Measurements from ENCODE around the gene BSN. TPM values are rescaled to one million over a fixed set of nuclear protein-coding genes. Genes with fewer than 3 reads are reported as not detected.

Gene BSN
- total and polyA plus RNA-seq, 5 experiments from 2014 or later = 0.19 to 0.23 (median 0.22) TPM; not detected in 2

GRCh38 chr3:49704629-49705028 lies 150.4 kb downstream of the BSN start:
- peaks cover 3 to 11% (median 6%) of the 10 kb centered on the region in 4 donors for H3K4me1 Mint-ChIP-seq
- POLR2A ChIA-PET = no interaction called here
- no peaks in the 10 kb centered on the region for H3K27me3 Mint-ChIP-seq
- H3K36me3 Mint-ChIP-seq = peaks cover 0 to 19% (median 0%) of the 10 kb centered on the region in 3 donors
- H3K4me3 Mint-ChIP-seq = no peak overlapping the region
- DNase-seq = no peak
- no peaks in the 10 kb centered on the region for H3K9me3 Mint-ChIP-seq
- no peak for ATAC-seq
- H3K27ac Mint-ChIP-seq = peak overlapping the region in 1 of 10 donors; percentile 67

- POLR2A ChIA-PET = no interaction called here
- no peak for DNase-seq
- H3K27me3 Mint-ChIP-seq = no peaks in the 10 kb centered on the region
- peaks cover 0 to 17% (median 0%) of the 10 kb centered on the region in 3 donors for H3K36me3 Mint-ChIP-seq
- H3K4me3 Mint-ChIP-seq = no peak overlapping the region
- no peak for ATAC-seq
- no peaks in the 10 kb centered on the region for H3K9me3 Mint-ChIP-seq
- H3K27ac Mint-ChIP-seq = no peak overlapping the region
- H3K4me1 Mint-ChIP-seq = peaks cover 3 to 11% (median 6%) of the 10 kb centered on the region in 4 donors
Measured at GRCh38 chr3:49705390-49705960, 151.2 kb downstream of the BSN start.

GRCh38 chr3:49706456-49707112 lies 152.3 kb downstream of the BSN start:
- Mint-ChIP-seq H3K9me3 (no peaks in the 10 kb centered on the region), H3K4me3 (no peak overlapping the region), H3K27ac (no peak overlapping the region), H3K27me3 (no peaks in the 10 kb centered on the region), H3K36me3 (peaks cover 0 to 18% (median 0%) of the 10 kb centered on the region in 3 donors), H3K4me1 (peaks cover 8 to 14% (median 11%) of the 10 kb centered on the region in 4 donors)
- POLR2A ChIA-PET = interaction anchor here (1.4 kb wide), 1 partner anchor 13 kb away, joined by 4 read pairs; the partner anchor contains the start of gene AMIGO3
- DNase-seq (peak in 1 of 10 donors; percentile 52), ATAC-seq (no peak)

- Mint-ChIP-seq H3K27me3 (no peaks in the 10 kb centered on the region), H3K27ac (peak overlapping the region in 2 of 10 donors; percentile 49 to 79), H3K4me3 (no peak overlapping the region), H3K4me1 (peaks cover 11 to 16% (median 15%) of the 10 kb centered on the region in 4 donors), H3K36me3 (peaks cover 0 to 18% (median 0%) of the 10 kb centered on the region in 3 donors), H3K9me3 (no peaks in the 10 kb centered on the region)
- no peak for DNase-seq
- POLR2A ChIA-PET = interaction anchor here (1.4 kb wide), 1 partner anchor 12 kb away, joined by 4 read pairs; the partner anchor contains the start of gene AMIGO3
- ATAC-seq = no peak
Measured at GRCh38 chr3:49707113-49707480, 152.8 kb downstream of the BSN start.

- no peak overlapping the region for H3K4me3 Mint-ChIP-seq
- peaks cover 0 to 13% (median 0%) of the 10 kb centered on the region in 3 donors for H3K36me3 Mint-ChIP-seq
- peaks cover 12 to 28% (median 18%) of the 10 kb centered on the region in 4 donors for H3K4me1 Mint-ChIP-seq
- POLR2A ChIA-PET = no interaction called here
- H3K27ac Mint-ChIP-seq = peak overlapping the region in 1 of 10 donors; percentile 40
- H3K9me3 Mint-ChIP-seq = no peaks in the 10 kb centered on the region
- DNase-seq (no peak), ATAC-seq (no peak)
- no peaks in the 10 kb centered on the region for H3K27me3 Mint-ChIP-seq
Measured at GRCh38 chr3:49709852-49710251, 155.6 kb downstream of the BSN start.

GRCh38 chr3:49711489-49711888 lies 157.2 kb downstream of the BSN start:
- H3K27me3 Mint-ChIP-seq = no peaks in the 10 kb centered on the region
- H3K9me3 Mint-ChIP-seq = no peaks in the 10 kb centered on the region
- ATAC-seq (no peak), DNase-seq (peak in 1 of 10 donors; percentile 49)
- POLR2A ChIA-PET = interaction anchor here (1.7 kb wide), 1 partner anchor 10 kb away, joined by 4 read pairs; no protein-coding TSS in a partner anchor
- H3K4me3 Mint-ChIP-seq = peak overlapping the region in 1 of 10 donors; percentile 30
- H3K36me3 Mint-ChIP-seq = peaks cover 0 to 13% (median 0%) of the 10 kb centered on the region in 3 donors
- H3K27ac Mint-ChIP-seq = peak overlapping the region in 9 of 10 donors; percentile 28 to 87 (median 63)
- peaks cover 12 to 30% (median 18%) of the 10 kb centered on the region in 4 donors for H3K4me1 Mint-ChIP-seq

GRCh38 chr3:49712166-49712565 lies 157.9 kb downstream of the BSN start:
- ATAC-seq = no peak
- Mint-ChIP-seq H3K4me3 (peak overlapping the region in 2 of 10 donors; percentile 13 to 22), H3K27me3 (no peaks in the 10 kb centered on the region), H3K36me3 (peaks cover 0 to 11% (median 0%) of the 10 kb centered on the region in 3 donors), H3K9me3 (no peaks in the 10 kb centered on the region), H3K4me1 (peaks cover 12 to 30% (median 18%) of the 10 kb centered on the region in 4 donors), H3K27ac (peak overlapping the region in 5 of 10 donors; percentile 28 to 82 (median 47))
- POLR2A ChIA-PET = interaction anchor here (1.3 to 1.7 kb wide), 3 partner anchors 11 to 12 kb away, joined by 4 to 6 read pairs (median 4); partner anchors contain the start of gene GMPPB
- DNase-seq = no peak

- Mint-ChIP-seq H3K4me3 (peak overlapping the region in 2 of 10 donors; percentile 13 to 41), H3K9me3 (no peaks in the 10 kb centered on the region), H3K36me3 (peaks cover 0 to 7% (median 0%) of the 10 kb centered on the region in 3 donors), H3K27ac (peak overlapping the region in 8 of 10 donors; percentile 6 to 82 (median 41)), H3K27me3 (no peaks in the 10 kb centered on the region), H3K4me1 (peaks cover 12 to 33% (median 20%) of the 10 kb centered on the region in 4 donors)
- POLR2A ChIA-PET = interaction anchor here (1.3 to 1.7 kb wide), 3 partner anchors 10 to 12 kb away, joined by 4 to 6 read pairs (median 4); partner anchors contain the start of gene GMPPB
- DNase-seq (peak in 1 of 10 donors; percentile 64), ATAC-seq (peak in 1 of 2 donors; percentile 35)
Measured at GRCh38 chr3:49712631-49713317, 158.5 kb downstream of the BSN start.

GRCh38 chr3:49713336-49714105 lies 159.2 kb downstream of the BSN start:
- H3K36me3 Mint-ChIP-seq = peaks cover 0 to 3% (median 0%) of the 10 kb centered on the region in 3 donors
- H3K27me3 Mint-ChIP-seq = no peaks in the 10 kb centered on the region
- peaks cover 10 to 35% (median 23%) of the 10 kb centered on the region in 4 donors for H3K4me1 Mint-ChIP-seq
- peak in 1 of 10 donors; percentile 36 for DNase-seq
- no peak for ATAC-seq
- POLR2A ChIA-PET = interaction anchor here (1.3 to 1.5 kb wide), 2 partner anchors 9 to 11 kb away, joined by 4 to 6 read pairs; partner anchors contain the start of gene GMPPB
- peak overlapping the region in 1 of 10 donors; percentile 55 for H3K27ac Mint-ChIP-seq
- no peaks in the 10 kb centered on the region for H3K9me3 Mint-ChIP-seq
- no peak overlapping the region for H3K4me3 Mint-ChIP-seq

GRCh38 chr3:49714728-49715550 lies 160.7 kb downstream of the BSN start:
- Mint-ChIP-seq H3K4me3 (peak overlapping the region in 2 of 10 donors; percentile 37 to 58), H3K4me1 (peaks cover 15 to 47% (median 36%) of the 10 kb centered on the region in 4 donors), H3K27ac (peak overlapping the region in 3 of 10 donors; percentile 53 to 71 (median 70)), H3K36me3 (peaks cover 0 to 3% (median 0%) of the 10 kb centered on the region in 3 donors), H3K27me3 (no peaks in the 10 kb centered on the region), H3K9me3 (no peaks in the 10 kb centered on the region)
- POLR2A ChIA-PET = interaction anchor here (0.8 to 1.5 kb wide), 3 partner anchors 8 to 13 kb away, joined by 3 to 4 read pairs (median 3); no protein-coding TSS in a partner anchor
- no peak for DNase-seq
- no peak for ATAC-seq

GRCh38 chr3:49715611-49716121 lies 161.4 kb downstream of the BSN start:
- POLR2A ChIA-PET = interaction anchor here (1.0 to 1.5 kb wide), 2 partner anchors 9 to 12 kb away, joined by 3 to 4 read pairs; no protein-coding TSS in a partner anchor
- no peak for ATAC-seq
- H3K27me3 Mint-ChIP-seq = no peaks in the 10 kb centered on the region
- H3K9me3 Mint-ChIP-seq = no peaks in the 10 kb centered on the region
- H3K36me3 Mint-ChIP-seq = peaks cover 0 to 3% (median 0%) of the 10 kb centered on the region in 3 donors
- no peak for DNase-seq
- no peak overlapping the region for H3K27ac Mint-ChIP-seq
- no peak overlapping the region for H3K4me3 Mint-ChIP-seq
- peaks cover 15 to 52% (median 39%) of the 10 kb centered on the region in 4 donors for H3K4me1 Mint-ChIP-seq
